IPS-18c (cell line): ENCODE data around the gene DPYD.

Experiments used
- H3K4me3 ChIP-seq: 2 replicates; pipeline ENCODE4 v1.7.0; 2013; ENCODE audit warnings: low read depth, mild to moderate bottlenecking, low read length, moderate library complexity; ENCODE audit not compliant: insufficient read depth
- H3K9me3 ChIP-seq: one replicate; pipeline ENCODE4 v1.6.1; 2013; ENCODE audit warnings: mild to moderate bottlenecking, low read length, moderate library complexity; ENCODE audit not compliant: control insufficient read depth, insufficient read depth

Gene DPYD

GRCh38 chr1:97053268-97053667 lies 867.6 kb downstream of the DPYD start:
- Histone ChIP-seq H3K9me3 (peaks cover 8% of the 10 kb centered on the region), H3K4me3 (no peak overlapping the region)

- H3K9me3 ChIP-seq: peaks cover 8% of the 10 kb centered on the region
- H3K4me3 ChIP-seq: no peak overlapping the region
Observed at GRCh38 chr1:97051823-97052222, 869.0 kb downstream of the DPYD start.

- H3K9me3 ChIP-seq: peaks cover under 1% of the 10 kb centered on the region
Observed at GRCh38 chr1:97050506-97050905, 870.3 kb downstream of the DPYD start.

GRCh38 chr1:97047421-97047793 lies 873.4 kb downstream of the DPYD start:
- H3K4me3 ChIP-seq: no peak overlapping the region
- H3K9me3 ChIP-seq: no peaks in the 10 kb centered on the region

More at GRCh38 chr1:97050506-97050905, 870.3 kb downstream of the DPYD start:
- H3K4me3 ChIP-seq: no peak overlapping the region

GRCh38 chr1:97046765-97047420 lies 873.9 kb downstream of the DPYD start:
- no peak overlapping the region for H3K4me3 ChIP-seq
- H3K9me3 ChIP-seq: no peaks in the 10 kb centered on the region

- H3K9me3 ChIP-seq: no peaks in the 10 kb centered on the region
- H3K4me3 ChIP-seq: no peak overlapping the region
Observed at GRCh38 chr1:97044159-97044760, 876.6 kb downstream of the DPYD start.

- Histone ChIP-seq H3K4me3 (no peak overlapping the region), H3K9me3 (no peaks in the 10 kb centered on the region)
Observed at GRCh38 chr1:97042551-97042950, 878.3 kb downstream of the DPYD start.

GRCh38 chr1:97041026-97041425 lies 879.8 kb downstream of the DPYD start:
- Histone ChIP-seq H3K9me3 (no peaks in the 10 kb centered on the region), H3K4me3 (no peak overlapping the region)

- no peaks in the 10 kb centered on the region for H3K9me3 ChIP-seq
- no peak overlapping the region for H3K4me3 ChIP-seq
Observed at GRCh38 chr1:97038410-97038809, 882.4 kb downstream of the DPYD start.

- no peaks in the 10 kb centered on the region for H3K9me3 ChIP-seq
- no peak overlapping the region for H3K4me3 ChIP-seq
Observed at GRCh38 chr1:97034651-97035050, 886.2 kb downstream of the DPYD start.

GRCh38 chr1:97033949-97034348 lies 886.9 kb downstream of the DPYD start:
- H3K4me3 ChIP-seq: no peak overlapping the region
- no peaks in the 10 kb centered on the region for H3K9me3 ChIP-seq
